ENCODE data around the gene CYP2W1.

- no peak for TF ChIP-seq EZH2 (IDR thresholded peaks at IDR 0.05; ENCODE audit: low read length, unreplicated experiment)
- TF ChIP-seq, protein P1, sequence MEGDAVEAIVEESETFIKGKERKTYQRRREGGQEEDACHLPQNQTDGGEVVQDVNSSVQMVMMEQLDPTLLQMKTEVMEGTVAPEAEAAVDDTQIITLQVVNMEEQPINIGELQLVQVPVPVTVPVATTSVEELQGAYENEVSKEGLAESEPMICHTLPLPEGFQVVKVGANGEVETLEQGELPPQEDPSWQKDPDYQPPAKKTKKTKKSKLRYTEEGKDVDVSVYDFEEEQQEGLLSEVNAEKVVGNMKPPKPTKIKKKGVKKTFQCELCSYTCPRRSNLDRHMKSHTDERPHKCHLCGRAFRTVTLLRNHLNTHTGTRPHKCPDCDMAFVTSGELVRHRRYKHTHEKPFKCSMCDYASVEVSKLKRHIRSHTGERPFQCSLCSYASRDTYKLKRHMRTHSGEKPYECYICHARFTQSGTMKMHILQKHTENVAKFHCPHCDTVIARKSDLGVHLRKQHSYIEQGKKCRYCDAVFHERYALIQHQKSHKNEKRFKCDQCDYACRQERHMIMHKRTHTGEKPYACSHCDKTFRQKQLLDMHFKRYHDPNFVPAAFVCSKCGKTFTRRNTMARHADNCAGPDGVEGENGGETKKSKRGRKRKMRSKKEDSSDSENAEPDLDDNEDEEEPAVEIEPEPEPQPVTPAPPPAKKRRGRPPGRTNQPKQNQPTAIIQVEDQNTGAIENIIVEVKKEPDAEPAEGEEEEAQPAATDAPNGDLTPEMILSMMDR (conservative IDR thresholded peaks at IDR 0.05; ENCODE audit: low read depth, low read length) = no peak
- no peak for TF ChIP-seq EZH2phosphoT487 (IDR thresholded peaks at IDR 0.05; ENCODE audit: borderline replicate concordance, low read length)
Observed at GRCh38 chr7:1018334-1018695, 35.3 kb downstream of the CYP2W1 start.

Measured in PC-3 (cell line).